Measurements from ENCODE around the gene KRT85. TPM values are rescaled to one million over a fixed set of nuclear protein-coding genes. Genes with fewer than 3 reads are reported as not detected.
A peak's percentile ranks its signal among the peaks of the same experiment; 100 is the strongest.
"Not testable (repeated sequence)": the region's sequence is repeated elsewhere in the genome, so short reads cannot be mapped to it uniquely, and the experiment has no call there.

Gene KRT85
- total and polyA plus RNA-seq, 8 donors = not detected

DNA sequence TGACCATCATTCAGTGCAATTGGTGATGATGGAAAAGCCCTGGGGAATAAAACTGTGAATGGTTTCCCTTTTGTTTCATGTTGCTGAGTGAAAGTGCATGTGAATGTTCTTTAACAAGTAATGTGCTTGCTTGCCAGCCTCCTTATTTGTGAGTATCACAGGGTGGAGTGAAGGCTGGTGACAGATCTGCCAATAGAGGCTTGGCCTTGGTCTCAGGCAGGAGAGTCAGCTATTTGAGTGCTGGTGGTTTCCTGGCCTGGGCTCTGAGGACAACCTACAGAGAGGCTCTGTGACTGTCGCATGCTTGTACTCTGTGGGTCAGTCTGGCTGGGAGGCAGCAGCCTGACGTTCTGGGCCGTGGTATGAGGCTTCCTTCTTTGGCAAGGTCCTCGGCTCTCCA lies 20.7 kb downstream of the KRT85 start:
- no peaks in the 10 kb centered on the region for H3K27me3 ChIP-seq
- H3K4me3 ChIP-seq = no peak overlapping the region
- 26 to 44% methylated on average over 4 of the region's 4 CpGs for WGBS, 2 donors
- peak; percentile 69 to 80 (median 71) for ATAC-seq
- H3K36me3 ChIP-seq = no peaks in the 10 kb centered on the region
- no peaks in the 10 kb centered on the region for H3K9me3 ChIP-seq
- no peak for TF ChIP-seq CTCF (IDR thresholded peaks at IDR 0.05)
- H3K4me1 ChIP-seq = peaks cover 19 to 23% (median 22%) of the 10 kb centered on the region in 3 donors
- FAIRE-seq = no peak
- intact Hi-C loops (cut with DNase I) = no loop called here
- DNase-seq = peak in 2 of 6 donors; percentile 27 to 30
- peak overlapping the region in 1 of 4 donors; percentile 7 for H3K27ac ChIP-seq

DNA sequence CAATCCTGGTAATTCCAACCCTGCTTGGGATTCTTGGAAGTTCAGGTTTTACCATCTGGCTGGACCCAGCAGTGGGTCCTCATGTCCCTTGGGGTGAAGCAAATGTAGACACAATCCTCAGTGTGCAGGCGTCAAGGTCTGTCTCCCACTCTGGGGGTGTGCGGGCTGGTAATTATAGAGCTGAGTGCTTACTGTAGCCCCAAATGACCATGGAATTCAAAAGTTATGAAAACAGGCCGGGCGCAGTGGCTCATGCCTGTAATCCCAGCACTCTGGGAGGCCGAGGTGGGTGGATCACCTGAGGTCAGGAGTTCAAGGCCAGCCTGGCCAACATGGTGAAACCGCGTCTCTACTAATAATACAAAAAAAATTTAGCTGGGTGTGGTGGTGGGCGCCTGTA lies 22.2 kb downstream of the KRT85 start:
- H3K9me3 ChIP-seq; FAIRE-seq; H3K4me3 ChIP-seq; DNase-seq; ATAC-seq; H3K27ac ChIP-seq; H3K27me3 ChIP-seq; intact Hi-C loops (cut with DNase I); H3K36me3 ChIP-seq: not testable (repeated sequence)
- peaks cover 18 to 23% (median 19%) of the 10 kb centered on the region in 3 donors for H3K4me1 ChIP-seq
- 69 to 83% methylated on average over 8 of the region's 8 CpGs for WGBS, 2 donors

GRCh38 chr12:52344111-52344510 lies 23.2 kb downstream of the KRT85 start:
- ATAC-seq = no peak
- no peaks in the 10 kb centered on the region for H3K36me3 ChIP-seq
- TF ChIP-seq CTCF (IDR thresholded peaks at IDR 0.05) = no peak
- no peak for DNase-seq
- intact Hi-C loops (cut with DNase I) = no loop called here
- 96 to 99% methylated on average over 12 of the region's 12 CpGs for WGBS, 2 donors
- H3K4me3 ChIP-seq = no peak overlapping the region
- no peak overlapping the region for H3K27ac ChIP-seq
- no peaks in the 10 kb centered on the region for H3K9me3 ChIP-seq
- no peaks in the 10 kb centered on the region for H3K27me3 ChIP-seq
- no peak for FAIRE-seq
- H3K4me1 ChIP-seq = peaks cover 18 to 23% (median 19%) of the 10 kb centered on the region in 3 donors

DNA sequence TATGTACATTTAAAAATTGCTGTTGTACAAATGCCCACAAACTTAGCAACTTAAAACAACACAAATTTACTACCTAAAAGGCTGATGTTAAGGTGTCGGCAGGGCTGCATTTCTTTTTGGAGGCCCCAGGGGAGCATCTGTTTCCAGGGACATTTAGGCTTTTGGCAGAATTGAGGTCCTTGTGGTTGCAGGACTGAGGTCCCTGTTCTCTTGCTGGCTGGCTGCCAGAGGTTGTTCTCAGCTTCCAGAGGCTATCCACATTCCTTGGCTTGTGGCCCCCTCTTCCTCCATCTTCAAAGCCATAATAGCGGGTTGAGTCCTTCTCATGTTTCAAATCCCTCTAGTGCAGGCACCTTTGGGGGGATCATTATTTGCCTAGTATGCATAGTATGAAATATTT lies 23.7 kb downstream of the KRT85 start:
- WGBS, 2 donors = 69 to 95% methylated on average over 2 of the region's 2 CpGs
- peaks cover 18 to 22% (median 19%) of the 10 kb centered on the region in 3 donors for H3K4me1 ChIP-seq
- FAIRE-seq (no peak), ATAC-seq (no peak), DNase-seq (no peak)
- H3K27ac ChIP-seq = no peak overlapping the region
- no peaks in the 10 kb centered on the region for H3K27me3 ChIP-seq
- H3K9me3 ChIP-seq = no peaks in the 10 kb centered on the region
- H3K36me3 ChIP-seq = no peaks in the 10 kb centered on the region
- no peak overlapping the region for H3K4me3 ChIP-seq
- intact Hi-C loops (cut with DNase I) = no loop called here
- TF ChIP-seq CTCF (IDR thresholded peaks at IDR 0.05) = no peak

GRCh38 chr12:52342781-52343490 lies 24.3 kb downstream of the KRT85 start:
- FAIRE-seq (no peak), ATAC-seq (no peak), DNase-seq (no peak)
- no peak for TF ChIP-seq CTCF (IDR thresholded peaks at IDR 0.05)
- H3K9me3 ChIP-seq = no peaks in the 10 kb centered on the region
- H3K36me3 ChIP-seq = no peaks in the 10 kb centered on the region
- intact Hi-C loops (cut with DNase I) = no loop called here
- no peak overlapping the region for H3K27ac ChIP-seq
- 90 to 91% methylated on average over 2 of the region's 2 CpGs for WGBS, 2 donors
- peaks cover 14 to 18% (median 16%) of the 10 kb centered on the region in 3 donors for H3K4me1 ChIP-seq
- no peaks in the 10 kb centered on the region for H3K27me3 ChIP-seq
- H3K4me3 ChIP-seq = no peak overlapping the region

Measured in pancreas (tissue), 10 donors.